Left colon (tissue), 2 donors: Measurements from ENCODE around the gene FHIT. TPM values are rescaled to one million over a fixed set of nuclear protein-coding genes. Genes with fewer than 3 reads are reported as not detected.

Source experiments
- ATAC-seq: fragments of 200-7000 bp; cut with Tn5 transposase; one replicate; pipeline ENCODE4 v1.9.1; 2020; ENCODE audit warnings: mild to moderate bottlenecking, moderate library complexity
- DNase-seq, 2 donors: peaks; one replicate each; pipeline ENCODE4 v3.0.0-alpha.2; 2020
- intact Hi-C, 2 donors: fragments of 100-400 bp; cut with DNase I in 1 of 2; cut with micrococcal nuclease in 1 of 2; formaldehyde crosslinking; loops; one replicate each; pipeline versions ENCODE4 v1.11.2 to v1.14.0; 2022; cut with DNase I, micrococcal nuclease
- total RNA-seq, 2 donors: library from RNA; stranded (reverse); fragmentation: NEBNext Ultra II Directional; extraction: Animal tissue kit (Norgen Biotek cat#: 25700); gene quantifications; one replicate each; pipeline ENCODE4 v1.2.1, GENCODE V29; 2021
- donor health status: DM: no; HTN: no; CAD: no.
- donor health status: DM: yes; HTN: yes; CAD: no.

The FHIT gene
- total RNA-seq, 2 donors from 2014 or later, result 14.5 to 17.2 TPM

DNA sequence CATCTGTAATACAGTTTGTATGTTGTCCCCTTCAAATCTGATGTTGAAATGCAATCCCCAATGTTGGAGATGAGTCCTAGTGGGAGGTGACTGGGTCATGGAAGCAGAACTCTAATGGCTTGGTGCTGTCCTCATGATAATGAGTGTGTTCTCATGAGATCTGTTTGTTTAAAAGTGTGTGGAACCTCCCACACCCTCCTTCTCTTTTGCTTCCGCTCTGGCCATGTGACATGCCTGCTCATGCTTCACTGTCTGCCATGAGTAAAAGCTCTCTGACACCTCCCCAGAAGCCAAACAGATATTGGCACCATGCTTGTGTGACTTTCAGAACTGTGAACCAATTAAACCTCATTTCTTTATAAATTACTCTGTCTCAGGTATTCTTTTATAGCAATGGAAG is 1407.4 kb downstream of the FHIT start:
- no peak for DNase-seq
- no peak for ATAC-seq
- intact Hi-C loops, result no loop called here

DNA sequence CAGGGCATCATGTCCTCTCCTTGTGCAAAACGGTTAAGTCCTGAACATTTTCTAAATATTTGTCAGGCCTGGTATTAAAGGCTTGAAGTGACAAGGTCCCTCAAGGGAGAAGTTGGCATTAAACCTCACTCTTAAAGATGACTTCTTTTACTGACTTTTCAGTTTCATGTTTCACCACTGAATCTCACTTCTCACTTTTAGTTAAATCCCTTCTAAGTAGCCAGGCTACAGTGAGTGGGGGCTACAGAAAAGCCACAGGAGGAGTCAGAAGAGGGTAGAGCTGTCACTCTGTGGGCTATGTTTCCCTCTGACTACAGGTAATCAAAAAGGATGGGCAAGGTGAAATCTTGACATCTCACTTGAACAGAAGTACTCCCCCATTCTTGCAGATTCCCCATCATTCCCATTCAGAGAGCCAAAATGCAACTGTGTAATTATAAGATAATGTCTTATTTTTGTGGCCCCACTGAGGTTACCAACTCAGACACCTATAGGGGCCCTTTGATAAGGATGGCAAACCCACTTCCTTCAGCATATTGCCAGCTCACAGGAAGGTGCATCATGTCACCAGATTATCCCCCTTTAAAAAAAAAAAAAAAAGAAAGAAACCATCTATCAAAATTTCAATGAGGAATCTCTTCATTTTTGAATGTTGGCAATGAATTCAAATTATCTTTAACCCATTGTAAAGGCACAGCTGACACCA is 1411.3 kb downstream of the FHIT start:
- DNase-seq (no peak), ATAC-seq (no peak)
- intact Hi-C loops, result no loop called here

DNA sequence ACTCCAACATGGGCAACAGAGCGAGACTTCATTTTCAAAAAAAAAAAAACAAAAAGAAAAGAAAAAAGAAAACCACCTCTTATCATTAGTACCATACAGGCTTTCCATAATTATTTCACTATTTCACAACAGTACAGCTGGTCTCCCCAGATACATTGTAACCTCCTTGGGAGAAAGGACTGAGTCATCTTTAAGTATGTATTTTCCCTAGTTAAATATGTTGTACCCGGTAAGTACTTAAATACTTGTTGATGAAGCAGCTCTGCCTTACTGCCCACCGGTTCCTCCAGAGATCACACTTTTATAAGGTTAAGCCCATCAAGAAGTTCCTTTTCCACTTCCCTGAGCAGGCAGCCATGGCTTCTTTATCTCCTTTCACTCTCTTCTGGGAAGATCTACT is 1412.0 kb downstream of the FHIT start:
- intact Hi-C loops, result no loop called here
- ATAC-seq (no peak), DNase-seq (no peak)

DNA sequence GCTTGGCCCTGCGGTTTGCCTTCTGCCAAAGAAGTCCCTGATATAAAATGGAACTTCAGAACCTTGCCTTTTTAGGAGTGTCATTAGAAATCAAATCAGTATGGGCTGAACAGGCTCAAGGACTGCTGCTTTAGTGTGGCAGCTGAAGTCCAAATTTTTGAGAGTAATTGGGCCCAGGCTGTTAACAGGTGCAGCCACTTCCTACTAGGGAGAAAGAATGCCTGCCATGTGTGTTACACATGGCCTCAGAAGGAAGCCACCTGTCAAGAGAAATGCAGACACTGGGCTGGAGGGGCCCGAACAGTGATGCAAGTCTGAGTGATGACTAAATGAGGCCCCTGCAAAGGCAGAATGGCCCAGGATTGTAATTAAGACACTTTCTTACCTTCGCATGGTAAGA is 1414.7 kb downstream of the FHIT start:
- intact Hi-C loops, result no loop called here
- ATAC-seq (no peak), DNase-seq (no peak)

DNA sequence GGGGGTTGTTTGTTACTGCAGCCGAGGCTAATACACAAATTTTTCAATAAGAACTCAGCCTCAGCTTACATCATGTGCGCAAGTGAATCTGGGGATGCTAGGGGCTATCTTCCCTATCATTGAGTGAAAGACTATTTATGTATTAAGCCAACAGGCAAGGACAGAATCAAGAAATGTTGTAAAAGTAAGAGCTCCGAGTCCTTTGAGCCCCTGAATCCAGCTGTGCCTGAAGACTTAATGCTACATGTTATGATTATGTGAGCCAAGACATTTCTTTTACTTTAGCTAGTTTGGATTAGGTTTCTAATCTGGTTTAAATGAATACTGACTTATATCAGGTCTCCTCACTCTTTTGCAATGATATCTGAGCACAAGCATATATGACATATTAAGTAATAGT is 1418.5 kb downstream of the FHIT start:
- ATAC-seq, result no peak
- no peak for DNase-seq
- intact Hi-C loops, result no loop called here

DNA sequence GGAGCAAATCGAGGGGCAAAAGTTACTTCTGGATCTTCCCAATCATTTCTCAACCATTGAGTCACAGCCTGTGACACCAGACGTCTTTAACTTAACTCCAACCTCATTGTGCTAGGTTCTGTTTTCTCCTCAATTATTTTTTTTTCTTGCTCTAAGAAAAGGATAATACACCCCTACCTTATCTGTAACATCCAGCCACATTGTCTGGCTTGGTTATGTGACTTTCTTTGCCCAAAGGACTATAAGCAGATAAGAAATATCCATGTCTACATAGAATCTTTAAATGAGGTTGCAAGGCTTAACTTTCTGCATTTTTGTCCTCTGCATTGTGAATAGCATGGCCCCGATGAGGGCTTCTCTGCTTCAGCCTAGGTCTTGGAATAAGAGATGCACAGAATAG is 1419.0 kb downstream of the FHIT start:
- DNase-seq, result no peak
- intact Hi-C loops, result no loop called here
- no peak for ATAC-seq

DNA sequence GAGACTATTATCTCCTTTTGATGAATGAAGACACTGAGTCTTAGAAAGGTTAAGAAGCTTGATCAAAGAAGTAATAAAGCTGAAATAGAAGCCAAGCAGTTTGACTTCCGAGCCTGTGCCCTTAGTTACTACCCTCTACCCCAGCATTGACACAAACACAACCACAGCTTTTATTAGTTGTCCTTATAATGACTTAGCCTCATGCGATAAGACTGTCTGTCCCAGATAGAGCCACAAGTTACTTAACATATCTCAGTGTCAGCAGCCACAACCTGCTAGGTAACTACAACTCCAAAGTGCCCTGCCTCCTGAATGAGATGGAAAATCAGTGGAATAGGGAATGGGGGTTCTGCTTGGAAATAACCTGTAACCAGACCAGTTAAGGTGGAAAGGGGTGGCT is 1419.9 kb downstream of the FHIT start:
- ATAC-seq (no peak), DNase-seq (no peak)
- intact Hi-C loops, result no loop called here

DNA sequence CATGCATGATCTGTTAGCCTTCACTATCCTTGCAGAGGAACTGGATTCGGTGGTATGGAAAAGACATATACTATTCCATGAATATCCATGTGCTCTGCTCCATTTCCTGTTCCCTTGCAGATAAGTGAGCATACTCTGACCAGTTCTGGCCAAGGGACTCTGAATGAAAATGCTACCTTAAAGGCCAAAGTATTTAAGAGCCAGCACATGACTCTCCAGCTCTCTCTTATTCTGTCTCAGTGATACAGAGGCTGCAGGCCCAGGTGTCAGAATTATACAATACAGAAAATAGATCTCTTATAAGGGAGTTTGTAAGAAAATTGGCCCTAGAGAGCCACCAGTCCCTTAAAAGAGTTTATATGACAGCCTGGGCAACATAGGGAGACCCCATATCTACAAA is 1421.7 kb downstream of the FHIT start:
- no peak for DNase-seq
- no peak for ATAC-seq
- intact Hi-C loops, result no loop called here

DNA sequence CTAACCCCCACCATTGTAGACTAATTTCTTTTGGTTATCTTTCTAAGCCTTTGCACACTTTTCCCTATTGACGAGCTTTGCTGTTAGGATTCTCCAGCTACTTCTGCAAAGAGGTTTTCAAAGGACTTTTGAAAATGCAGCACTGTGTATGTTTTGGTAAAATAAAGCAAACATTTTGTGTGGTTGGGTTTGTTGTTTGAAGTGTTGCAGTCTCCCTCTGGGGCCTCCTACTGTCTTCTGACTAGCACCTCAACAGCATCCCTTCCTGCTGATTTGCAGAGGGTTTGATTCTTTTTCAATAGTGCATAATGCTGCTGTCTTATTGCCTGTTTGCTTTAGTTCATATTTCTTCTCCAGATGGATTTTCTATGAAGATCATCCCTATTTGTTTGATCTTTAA is 1426.4 kb downstream of the FHIT start:
- intact Hi-C loops, result no loop called here
- ATAC-seq, result no peak
- DNase-seq, result no peak

DNA sequence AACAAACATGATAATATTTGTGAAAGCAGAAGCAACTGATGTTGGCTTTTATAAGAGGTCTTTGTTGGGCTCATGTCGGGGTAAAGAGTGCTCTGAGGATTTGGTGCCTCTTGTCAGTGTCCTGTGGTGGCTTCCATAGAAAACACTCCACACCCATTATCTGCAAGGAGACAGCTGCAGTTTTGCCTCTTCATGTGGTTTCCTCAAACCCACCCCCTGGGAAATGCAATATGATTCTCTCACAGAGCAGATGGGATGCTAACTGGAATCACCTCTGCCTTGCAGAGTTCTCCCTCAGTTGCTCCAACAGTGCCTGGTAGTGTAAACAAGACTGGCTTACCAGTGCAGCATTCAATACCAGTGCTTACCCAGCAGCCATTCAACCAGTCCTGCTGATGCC is 1430.0 kb downstream of the FHIT start:
- ATAC-seq (no peak), DNase-seq (no peak)
- intact Hi-C loops, result no loop called here

DNA sequence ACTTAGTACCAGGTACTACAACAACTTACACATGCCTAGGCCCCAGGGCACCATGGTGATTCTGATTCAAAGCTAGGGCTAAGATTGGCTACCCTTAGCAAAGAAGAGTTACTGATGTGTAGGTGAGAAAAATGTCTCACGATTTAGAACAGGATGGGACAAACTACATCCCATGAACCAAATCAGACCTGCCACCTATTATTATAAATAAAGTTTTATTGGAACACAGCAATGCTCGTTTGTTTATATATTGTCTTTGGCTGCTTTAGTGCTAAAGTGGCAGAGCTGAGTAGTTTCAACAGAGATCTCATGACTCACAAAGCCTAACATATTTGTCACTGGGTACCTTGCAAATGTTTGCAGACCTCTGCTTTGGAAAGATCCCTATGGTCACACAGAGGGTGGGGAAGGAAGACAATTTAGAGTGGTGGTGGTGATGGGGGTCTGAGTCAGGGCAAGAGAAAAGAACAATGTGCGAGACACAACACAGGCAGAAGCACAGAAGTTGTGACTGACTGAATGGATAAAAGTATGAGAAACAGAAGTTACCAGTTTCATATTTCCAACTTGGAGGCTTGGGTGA is 1430.8 kb downstream of the FHIT start:
- intact Hi-C loops, result no loop called here
- DNase-seq, result no peak
- ATAC-seq, result no peak

DNA sequence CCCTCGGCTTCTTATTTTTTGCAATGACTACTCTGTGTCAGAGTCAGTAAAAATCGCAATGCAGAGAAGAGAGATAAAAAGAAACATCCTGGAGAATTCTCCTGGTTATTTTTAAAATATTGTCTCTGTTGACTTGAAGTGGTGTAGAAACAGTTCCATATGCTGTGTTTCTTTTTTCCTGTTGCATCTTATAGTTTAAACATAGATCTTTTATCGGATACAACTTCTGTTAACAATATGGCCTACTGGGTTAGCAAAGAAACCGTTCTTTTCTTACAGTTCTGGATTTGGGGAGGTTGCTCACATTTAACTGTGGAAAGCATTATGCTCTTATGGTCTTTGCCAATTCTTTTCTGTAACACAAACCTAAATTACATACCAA is 1432.3 kb downstream of the FHIT start:
- no peak for ATAC-seq
- intact Hi-C loops, result no loop called here
- no peak for DNase-seq

DNA sequence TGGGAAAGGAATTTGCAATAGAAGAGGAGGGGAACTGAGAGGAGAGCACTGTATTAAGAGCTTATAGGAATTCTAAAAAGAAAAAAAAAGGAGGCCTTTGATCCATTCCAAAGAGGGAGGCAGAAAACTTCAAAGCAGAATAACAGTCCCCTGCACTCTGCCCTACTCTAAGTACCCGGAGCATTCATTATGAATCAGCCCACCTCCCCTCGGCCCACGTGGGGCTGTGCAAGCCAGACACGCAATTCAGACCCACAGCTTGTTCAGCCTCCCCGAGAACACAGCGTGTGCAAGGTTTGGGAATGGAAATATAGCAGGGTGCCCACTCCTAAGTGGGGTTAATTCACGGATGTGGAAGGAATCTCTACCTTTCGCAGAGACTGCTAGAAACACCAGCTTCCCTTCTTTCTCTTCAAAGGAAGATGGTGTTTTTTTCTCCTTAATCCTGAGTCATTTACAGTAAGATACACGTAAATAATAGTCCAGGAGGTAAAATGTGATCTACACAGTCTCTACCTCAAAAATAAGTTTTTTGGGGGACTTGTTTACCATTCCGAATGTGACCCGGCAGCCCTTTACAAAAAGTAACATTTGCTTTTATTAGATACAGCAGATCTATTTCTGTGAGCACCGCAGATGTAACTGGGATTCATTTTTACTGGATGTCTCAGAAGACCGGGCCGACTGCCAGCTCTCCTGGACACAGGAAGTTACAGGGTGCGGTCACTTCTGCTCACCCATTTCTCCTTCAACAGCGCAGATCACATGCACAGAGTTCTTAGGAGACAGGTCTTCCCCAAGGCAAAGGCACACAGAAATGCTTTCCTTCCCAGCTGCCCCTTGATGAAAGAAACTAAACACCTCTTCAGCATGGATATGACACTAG is 1433.0 kb downstream of the FHIT start:
- intact Hi-C loops, result no loop called here
- ATAC-seq (peak; percentile 98), DNase-seq (peak; percentile 71 to 85)

DNA sequence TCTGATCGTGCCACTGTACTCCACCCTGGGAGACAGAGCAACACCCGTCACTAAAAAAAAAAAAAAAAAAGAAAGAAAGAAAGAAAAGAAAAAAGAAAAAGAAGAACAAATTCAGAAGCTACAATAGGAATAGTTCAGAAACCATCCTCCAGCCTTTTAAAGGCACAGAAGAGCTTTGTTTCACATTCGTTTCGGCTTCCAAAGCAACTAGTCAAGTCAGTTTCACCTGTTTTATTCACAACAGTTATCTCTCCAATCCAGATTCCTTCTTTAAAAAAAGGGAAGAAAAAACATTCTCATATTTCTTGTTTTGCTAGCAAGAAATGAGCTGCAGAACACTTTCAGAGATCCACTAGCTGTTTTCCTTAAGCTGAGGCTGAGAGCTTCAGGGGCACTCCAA is 1433.7 kb downstream of the FHIT start:
- no peak for ATAC-seq
- no peak for DNase-seq
- intact Hi-C loops, result no loop called here

DNA sequence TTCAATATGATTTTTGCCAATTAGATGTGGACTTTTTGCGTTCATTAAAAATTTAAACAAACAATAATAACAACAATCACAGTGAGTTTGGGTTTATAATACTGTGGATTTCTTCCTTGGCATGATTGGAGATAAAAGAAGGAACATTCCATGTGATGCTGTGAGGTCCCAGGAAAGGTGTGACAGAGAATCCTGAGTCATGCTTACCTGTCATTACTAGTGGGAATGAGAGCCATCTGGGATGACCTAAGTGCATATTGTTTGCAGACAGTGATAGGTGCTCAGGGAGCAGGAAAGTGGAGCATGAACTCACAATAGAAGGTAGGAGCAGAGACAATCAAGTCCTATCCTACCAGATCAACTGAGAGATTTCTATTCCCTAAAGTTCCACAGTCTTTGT is 1434.9 kb downstream of the FHIT start:
- DNase-seq (no peak), ATAC-seq (no peak)
- intact Hi-C loops, result no loop called here

DNA sequence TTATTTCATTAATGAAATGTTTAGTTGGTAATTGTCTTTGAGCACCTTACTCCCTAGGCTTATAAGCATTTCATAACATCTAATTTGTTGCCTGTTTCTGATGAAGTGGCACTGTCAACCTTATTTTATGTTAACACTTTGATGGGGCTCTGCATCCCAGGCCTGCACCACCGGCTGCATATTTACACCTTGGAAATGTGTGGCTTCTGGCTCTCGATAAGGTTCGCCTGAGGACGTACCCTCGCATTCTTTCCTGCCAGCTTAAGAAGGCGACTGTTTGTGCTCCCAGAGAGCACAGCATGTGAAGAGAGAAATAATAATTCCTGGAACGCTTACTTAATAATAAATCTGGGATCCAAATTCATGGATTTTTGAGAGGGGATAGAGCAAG is 1438.1 kb downstream of the FHIT start:
- DNase-seq (no peak), ATAC-seq (no peak)
- intact Hi-C loops, result no loop called here

DNA sequence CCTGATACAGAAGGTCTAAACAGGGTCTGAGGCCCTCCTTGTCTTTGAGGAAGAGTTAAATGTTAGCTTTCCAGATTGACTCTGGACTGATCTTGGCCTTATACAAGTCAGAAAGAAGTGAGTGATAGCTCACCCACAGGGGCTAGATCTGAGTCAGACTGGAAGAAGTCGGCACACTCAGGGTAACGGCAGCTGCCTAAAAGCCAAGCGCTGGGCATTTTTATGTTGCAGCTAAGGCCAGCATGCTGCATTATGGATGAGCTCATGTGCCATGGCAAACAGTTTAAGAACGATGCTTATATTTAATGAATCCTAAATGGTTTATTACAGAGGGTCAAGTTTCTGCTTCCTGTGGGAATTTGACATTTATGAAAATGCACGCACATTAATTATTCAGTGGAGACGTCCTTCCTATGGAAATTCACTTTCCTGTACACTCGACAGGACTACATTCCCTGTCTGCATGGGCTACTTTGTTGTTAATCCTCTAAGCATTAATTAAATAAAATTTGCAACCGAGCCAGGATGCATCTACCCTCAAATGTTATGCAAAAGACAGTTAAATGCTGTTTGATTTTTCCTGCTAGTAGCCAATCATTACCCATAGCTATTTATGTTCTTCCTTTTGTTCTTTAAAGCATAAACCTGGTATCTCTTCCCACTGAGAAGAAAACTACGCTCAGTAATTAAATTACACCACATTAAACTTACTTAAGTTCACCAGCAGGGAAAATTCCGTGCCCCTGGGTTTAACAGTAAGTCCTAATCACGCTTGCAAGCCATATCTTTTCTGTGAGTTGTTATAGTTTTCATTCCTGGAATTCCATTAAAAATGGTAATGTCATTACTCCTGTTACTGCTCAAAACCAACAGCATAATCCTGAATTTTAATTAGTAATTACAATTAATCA is 1438.8 kb downstream of the FHIT start:
- ATAC-seq, result no peak
- DNase-seq, result no peak
- intact Hi-C loops, result no loop called here

DNA sequence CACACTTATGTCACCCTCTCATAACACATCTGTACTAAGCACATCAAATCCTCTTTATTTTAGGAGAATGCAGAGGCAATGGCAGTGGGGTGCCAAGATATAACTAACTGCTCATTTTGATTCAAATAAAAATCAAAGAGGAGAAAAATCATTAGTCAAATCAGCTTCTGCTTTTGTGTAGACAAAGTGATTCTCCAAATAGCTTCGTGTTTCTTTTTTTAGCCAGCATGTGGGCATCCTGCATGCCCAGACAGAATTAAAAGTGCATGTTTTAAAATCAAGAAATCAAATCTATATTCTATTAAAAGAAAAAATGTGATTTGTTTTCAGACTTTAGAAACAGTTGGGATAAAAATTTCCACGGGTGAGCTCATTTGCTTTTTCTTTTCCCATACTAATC is 1440.1 kb downstream of the FHIT start:
- ATAC-seq (no peak), DNase-seq (no peak)
- intact Hi-C loops, result no loop called here

DNA sequence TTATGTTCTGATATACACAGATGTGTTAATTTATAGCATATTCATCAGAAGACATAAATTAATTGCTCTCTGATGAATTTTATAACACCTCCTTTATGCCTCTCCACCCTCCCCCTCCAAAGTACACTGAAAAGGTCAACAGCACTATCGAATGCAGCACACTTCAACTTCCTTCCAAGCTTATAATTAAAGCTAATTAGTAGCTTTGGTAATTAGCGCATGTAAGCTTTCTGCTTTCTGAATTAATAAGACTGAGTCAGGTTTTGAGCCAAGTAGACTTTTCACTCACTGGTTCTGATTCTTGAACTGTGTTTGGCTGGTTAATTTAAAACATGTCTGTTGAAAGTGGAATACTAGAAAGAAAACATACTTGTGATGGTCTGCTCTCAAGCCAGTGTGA is 1440.6 kb downstream of the FHIT start:
- intact Hi-C loops, result no loop called here
- no peak for ATAC-seq
- no peak for DNase-seq
